Endothelial cell of umbilical vein (primary cell): ENCODE measurements around the gene HOXB6. TPM values are rescaled to one million over a fixed set of nuclear protein-coding genes. Genes with fewer than 3 reads are reported as not detected.

Experiments
- BruUV-seq: library from RNA; stranded (reverse); fragments of 400-500 nt; replicated peaks from 2 replicates; lab custom pipeline; 2021; lab: Mats Ljungman, UMichigan
- CTCF ChIA-PET: fragments of 300-600, 350-600 bp; sonication (Branson Sonifier 250); formaldehyde crosslinking; loops from one replicate; lab custom pipeline; 2021; ENCODE audit warnings: antibody characterized with exemption, inconsistent platforms; lab: Charles Lee
- POLR2A ChIA-PET: fragments of 300-600, 350-600 bp; sonication (Branson Sonifier 250); formaldehyde crosslinking; loops from one replicate; lab custom pipeline; 2021; ENCODE audit warnings: antibody characterized with exemption, inconsistent platforms; lab: Charles Lee
- DNase-seq: peaks from one replicate; pipeline ENCODE4 v3.0.0-alpha.2; 2011; ENCODE audit warnings: low read depth, low spot score
- FAIRE-seq: peaks from 2 replicates; lab custom pipeline; 2011; peaks lifted over from hg19 to GRCh38; lab: Jason Lieb, UNC
- H2AFZ ChIP-seq: 2 replicates; pipeline ENCODE4 v1.6.0; 2012; ENCODE audit warnings: low read depth, low read length, control low read depth, inconsistent platforms
- H3K27ac ChIP-seq: 2 replicates; pipeline ENCODE4 v1.5.1; 2011; ENCODE audit warnings: low read depth, mild to moderate bottlenecking, control low read depth, low read length, moderate library complexity; ENCODE audit not compliant: insufficient read depth
- H3K27me3 ChIP-seq, 2 experiments: 2 replicates each; pipeline versions ENCODE4 v1.6.0 to v1.6.1; 2011; ENCODE audit warnings: low read length in 2 of 2, mixed read lengths in 1 of 2; ENCODE audit not compliant: control insufficient read depth in 2 of 2, insufficient read depth in 2 of 2
- H3K36me3 ChIP-seq, 2 experiments: 2 replicates in 1 of 2; 3 replicates in 1 of 2; pipeline ENCODE4 v1.5.1; 2011; ENCODE audit warnings: low read length in 2 of 2, mild to moderate bottlenecking in 1 of 2, moderate library complexity in 1 of 2; ENCODE audit not compliant: control insufficient read depth in 2 of 2, insufficient read depth in 2 of 2; ENCODE audit errors: extremely low read depth in 1 of 2
- H3K4me1 ChIP-seq: 3 replicates; pipeline ENCODE4 v1.5.1; 2011; ENCODE audit warnings: mild to moderate bottlenecking, low read length; ENCODE audit not compliant: control insufficient read depth, insufficient read depth; ENCODE audit errors: extremely low read depth
- H3K4me2 ChIP-seq: 2 replicates; pipeline ENCODE4 v1.6.1; 2011; ENCODE audit warnings: low read length, control low read depth, mixed read lengths; ENCODE audit not compliant: insufficient read depth
- H3K4me3 ChIP-seq, 3 experiments: fragments of 200-600 bp in 1 of 3; sonication (generic), shearing (Covaris generic) in 1 of 3; replicated peaks in 1 of 3; 2 replicates each; pipeline ENCODE4 v1.5.1; 2011 to 2016; ENCODE audit warnings: control low read depth in 3 of 3, low read length in 3 of 3, mild to moderate bottlenecking in 2 of 3, inconsistent platforms in 1 of 3, low read depth in 1 of 3, moderate library complexity in 1 of 3; ENCODE audit not compliant: insufficient read depth in 1 of 3
- H3K79me2 ChIP-seq: 2 replicates; pipeline ENCODE4 v1.6.0; 2012; ENCODE audit warnings: low read length, inconsistent platforms; ENCODE audit not compliant: control insufficient read depth, insufficient read depth
- H3K9ac ChIP-seq: replicated peaks from 2 replicates; pipeline ENCODE3; 2011; ENCODE audit warnings: low read length, control low read depth; ENCODE audit not compliant: insufficient read depth; ENCODE audit errors: extremely low read depth
- H3K9me1 ChIP-seq: replicated peaks from 3 replicates; pipeline ENCODE4 v1.6.0; 2011; ENCODE audit warnings: mild to moderate bottlenecking, low read length; ENCODE audit not compliant: control insufficient read depth, insufficient read depth; ENCODE audit errors: extremely low read depth
- H3K9me3 ChIP-seq: replicated peaks from 2 replicates; pipeline ENCODE4 v1.5.1; 2012; ENCODE audit warnings: low read length, inconsistent platforms; ENCODE audit not compliant: control insufficient read depth, insufficient read depth
- H4K20me1 ChIP-seq: replicated peaks from 2 replicates; pipeline ENCODE3; 2011; ENCODE audit warnings: mild to moderate bottlenecking, low read length; ENCODE audit not compliant: control insufficient read depth, insufficient read depth; ENCODE audit errors: extremely low read depth
- CTCF ChIP-seq, 2 donors: IDR thresholded peaks; 1 replicate in 1 of 2; 2 replicates in 1 of 2; pipeline ENCODE4 v1.5.1; 2011; ENCODE audit warnings: low read length in 2 of 2, mild to moderate bottlenecking in 2 of 2, moderate library complexity in 2 of 2, control low read depth in 1 of 2, inconsistent platforms in 1 of 2, low read depth in 1 of 2; ENCODE audit not compliant: insufficient read depth in 1 of 2; ENCODE audit errors: extremely low read depth in 1 of 2
- EZH2 ChIP-seq: IDR thresholded peaks from 2 replicates; pipeline ENCODE4 v1.6.1; 2012; ENCODE audit warnings: borderline replicate concordance, low read depth, mild to moderate bottlenecking, moderate library complexity, low read length, inconsistent platforms; ENCODE audit not compliant: severe bottlenecking
- FOS ChIP-seq: IDR thresholded peaks from 2 replicates; pipeline ENCODE4 v1.6.1; 2011; ENCODE audit warnings: mild to moderate bottlenecking, low read length, moderate library complexity, borderline replicate concordance; ENCODE audit not compliant: insufficient read depth
- GATA2 ChIP-seq: IDR thresholded peaks from 2 replicates; pipeline ENCODE4 v1.7.0; 2011; ENCODE audit warnings: low read depth, mild to moderate bottlenecking, moderate library complexity, mixed read lengths, low read length; ENCODE audit not compliant: insufficient read length, insufficient read depth
- JUN ChIP-seq: IDR thresholded peaks from 2 replicates; pipeline ENCODE4 v1.6.1; 2011; ENCODE audit warnings: borderline replicate concordance, low read depth; ENCODE audit not compliant: insufficient read length, insufficient read depth
- POLR2A ChIP-seq: IDR thresholded peaks from 2 replicates; pipeline ENCODE4 v1.6.1; 2012; ENCODE audit warnings: low read depth, mild to moderate bottlenecking, control low read depth, low read length
- POLR2AphosphoS5 ChIP-seq: IDR thresholded peaks from 2 replicates; pipeline ENCODE4 v1.6.1; 2012; ENCODE audit warnings: low read depth, mild to moderate bottlenecking, control low read depth, low read length, moderate library complexity; ENCODE audit not compliant: insufficient read depth
- dilution Hi-C: fragments of 300-500 bp; cut with MboI; formaldehyde crosslinking; loops from one replicate; pipeline ENCODE4 v1.15.0; 2019; ENCODE audit warnings: low sequenced_read_pairs; ENCODE audit not compliant: extremely low pct_ligation_motif_present
- intact Hi-C: fragments of 100-400 bp; cut with micrococcal nuclease; formaldehyde crosslinking; loops from one replicate; pipeline ENCODE4 v1.10.0; 2022
- polyA plus RNA-seq, 4 experiments: library from polyadenylated mRNA; depleted of rRNA in 3 of 4; stranded (reverse) in 3 of 4; unstranded in 1 of 4; fragments of >200 nt; gene quantifications; 2 replicates each; pipeline versions ENCODE4 v1.2.1 to v1.2.3, GENCODE V29; 2011 to 2012; ENCODE audit warnings: missing spikeins in 1 of 4
- total RNA-seq: library from RNA; stranded (reverse); gene quantifications from 2 replicates; pipeline ENCODE4 v1.2.3, GENCODE V29; 2021

Gene HOXB6
- total and polyA plus RNA-seq, 2 donors (not counting 3 experiments of a cell fraction or from before 2014, with no cell fraction given) = 8.8 to 24.0 TPM

DNA sequence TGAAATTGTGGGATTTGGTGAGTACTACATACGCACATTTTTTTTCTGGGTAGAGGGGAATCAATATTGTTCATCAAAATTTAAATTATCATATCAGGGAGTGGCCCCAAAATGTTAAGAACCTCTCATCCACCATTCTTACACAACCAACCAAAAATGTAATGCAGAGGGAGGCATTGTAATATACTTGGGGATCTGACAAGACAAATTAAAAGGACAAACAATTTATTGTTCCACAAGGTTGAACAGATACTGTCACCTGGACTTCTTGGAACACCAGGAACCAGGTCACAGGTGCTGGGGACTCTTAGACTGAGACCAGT is 36.0 kb upstream of the HOXB6 start:
- Histone ChIP-seq H3K4me1 (no peaks in the 10 kb centered on the region), H3K27ac (no peak overlapping the region), H3K4me2 (no peak overlapping the region), H3K27me3 (peaks cover 78 to 89% of the 10 kb centered on the region in 2 experiments), H3K9me3 (no peaks in the 10 kb centered on the region), H2AFZ (no peak overlapping the region), H3K4me3 (no peak overlapping the region), H3K36me3 (no peaks in the 10 kb centered on the region), H3K9me1 (no peaks in the 10 kb centered on the region), H3K9ac (no peak overlapping the region), H4K20me1 (no peaks in the 10 kb centered on the region), H3K79me2 (no peaks in the 10 kb centered on the region)
- ChIA-PET POLR2A (no interaction called here), CTCF (interaction anchor here (1.6 to 1.9 kb wide), 3 partner anchors 9 to 238 kb away, joined by 4 to 6 read pairs (median 5); partner anchors contain the start of gene HOXB9)
- no peak for FAIRE-seq
- dilution Hi-C loops (no loop called here), intact Hi-C loops (no loop called here)
- DNase-seq = no peak
- TF ChIP-seq FOS (no peak), POLR2AphosphoS5 (no peak), POLR2A (no peak), EZH2 (no peak), GATA2 (no peak), CTCF (IDR thresholded peaks at IDR 0.05; ENCODE audit: extremely low read depth in 1 of 2, insufficient read depth in 1 of 2, low read depth in 1 of 2, low read length in 2 of 2) (no peak), JUN (no peak)
- BruUV-seq = no TSS peak
